GM21825 (cell line): Measurements from ENCODE around the gene HMX2.
"Not testable (repeated sequence)": the region's sequence is repeated elsewhere in the genome, so short reads cannot be mapped to it uniquely, and the experiment has no call there.

Experiments used
- ATAC-seq: cut with Tn5 transposase; IDR thresholded peaks from one replicate; pipeline ENCODE4 v1.9.1; 2021; ENCODE audit warnings: mild to moderate bottlenecking, moderate library complexity; ENCODE audit not compliant: unreplicated experiment

HMX2 gene

DNA sequence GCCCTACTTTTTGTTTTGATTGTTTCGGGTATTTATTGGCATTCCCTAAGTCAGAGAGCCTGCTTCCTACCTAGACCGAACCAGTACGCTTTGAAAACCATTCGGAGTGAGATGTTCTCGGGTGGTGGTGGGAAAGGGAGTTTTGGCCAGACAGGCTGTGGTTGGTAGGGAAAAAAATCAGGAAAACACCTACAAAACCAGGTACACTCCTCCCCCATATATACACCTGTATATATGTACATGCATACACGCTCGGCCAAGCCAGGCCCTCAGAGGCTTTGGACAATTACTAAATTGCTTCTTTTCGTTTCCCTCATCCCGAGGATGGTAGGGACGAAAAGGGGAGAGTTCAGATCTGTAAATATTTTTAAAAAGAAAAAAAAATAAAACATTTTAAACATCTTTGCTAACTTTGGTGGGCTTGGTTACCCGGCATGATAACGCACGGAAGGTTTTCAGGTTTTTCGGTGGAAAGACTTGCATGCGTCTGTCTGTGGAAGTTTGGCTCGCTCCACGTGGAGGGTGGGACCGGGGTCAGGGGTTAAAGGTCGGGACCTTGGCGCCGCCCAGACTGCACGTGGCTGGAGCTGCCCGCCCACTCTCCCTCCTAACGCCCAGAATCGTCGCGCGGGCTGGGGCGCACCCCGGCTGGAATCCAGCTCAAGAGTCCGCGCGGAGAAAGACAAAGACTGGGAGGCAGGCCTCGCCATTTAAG lies 2.5 kb downstream of the HMX2 start:
- ATAC-seq = no peak

DNA sequence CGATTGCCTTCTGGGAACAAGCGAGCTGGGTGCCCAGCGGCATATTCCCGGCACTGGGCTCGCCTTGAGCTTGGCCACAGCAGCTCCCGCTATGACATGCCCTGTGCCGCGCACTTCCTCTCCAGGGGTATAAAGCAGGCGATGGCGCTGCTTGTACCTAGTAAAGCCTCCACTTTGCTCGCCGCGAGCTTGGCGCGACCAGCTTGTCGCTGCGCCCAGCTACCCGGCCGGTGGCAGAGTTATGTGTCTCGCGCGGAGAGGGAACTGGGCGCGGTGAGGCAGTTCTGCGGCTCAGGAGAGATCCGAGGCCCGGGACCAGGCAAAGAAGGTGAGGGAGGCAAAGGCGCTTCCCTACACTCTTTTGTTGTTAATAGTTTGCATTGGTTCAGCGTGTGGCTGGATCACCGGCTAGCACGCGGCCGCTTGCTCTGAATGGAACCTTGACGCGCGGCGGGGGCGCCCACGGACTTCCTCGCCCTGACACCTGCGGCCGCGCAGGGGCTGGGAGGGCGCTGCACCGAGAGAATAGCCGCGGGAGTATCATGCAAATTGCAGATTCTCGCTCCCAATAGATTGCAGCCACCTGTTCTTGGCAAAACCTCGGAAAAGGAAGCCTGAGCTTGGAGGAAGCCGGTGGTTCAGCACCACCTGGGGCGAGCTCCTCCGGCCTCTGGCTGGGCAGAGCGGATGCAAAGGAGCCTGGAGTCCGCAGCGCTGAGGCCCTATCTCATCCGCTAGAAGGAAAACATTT lies 3.2 kb downstream of the HMX2 start:
- ATAC-seq = no peak

DNA sequence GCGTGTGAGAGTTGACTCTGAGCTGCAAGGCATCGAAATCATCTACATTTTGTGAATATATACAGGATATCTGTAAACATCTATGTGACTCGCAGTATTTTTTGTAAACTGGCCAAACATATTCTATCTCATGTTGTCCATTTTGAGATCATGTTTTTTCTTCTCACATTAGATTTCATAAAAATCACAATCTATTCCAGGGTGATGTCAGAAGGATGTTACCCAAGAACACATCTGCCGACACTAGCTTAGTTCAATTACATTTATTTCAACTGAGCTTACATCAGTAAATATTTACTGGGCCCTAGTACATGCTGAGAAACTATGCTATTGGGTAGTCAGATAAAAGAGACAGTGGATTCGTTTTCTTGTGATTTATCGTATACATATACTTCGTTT lies 3.8 kb downstream of the HMX2 start:
- ATAC-seq = no peak

DNA sequence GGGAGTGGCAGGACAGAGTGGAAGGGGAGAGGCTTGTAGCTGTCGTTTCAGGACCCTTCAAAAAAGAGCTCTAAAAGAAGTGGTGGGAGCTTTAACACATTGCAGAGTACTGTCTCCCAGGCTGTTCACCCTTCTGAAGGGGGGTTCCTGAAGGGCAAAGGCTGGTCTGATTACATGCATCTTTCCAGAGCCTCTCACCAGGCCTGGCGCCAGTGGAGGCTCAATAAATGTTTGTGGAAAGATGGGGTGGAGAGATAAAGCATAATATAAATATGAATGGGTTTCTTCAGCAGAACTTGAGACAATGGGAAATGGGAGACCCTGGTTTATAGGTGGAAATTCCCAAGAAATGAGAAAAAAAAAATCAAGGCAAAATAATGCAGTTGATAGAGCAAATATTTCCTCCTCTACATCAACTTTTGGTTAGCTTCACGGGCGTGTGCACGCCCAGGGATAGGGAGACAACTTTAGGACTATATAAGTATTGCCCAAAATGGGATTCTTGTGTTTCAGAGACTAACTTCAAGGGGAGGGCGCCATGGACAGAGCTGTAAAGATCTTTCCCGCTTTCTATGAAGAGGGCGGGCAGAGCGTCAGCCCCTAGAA lies 5.7 kb downstream of the HMX2 start:
- ATAC-seq = no peak

DNA sequence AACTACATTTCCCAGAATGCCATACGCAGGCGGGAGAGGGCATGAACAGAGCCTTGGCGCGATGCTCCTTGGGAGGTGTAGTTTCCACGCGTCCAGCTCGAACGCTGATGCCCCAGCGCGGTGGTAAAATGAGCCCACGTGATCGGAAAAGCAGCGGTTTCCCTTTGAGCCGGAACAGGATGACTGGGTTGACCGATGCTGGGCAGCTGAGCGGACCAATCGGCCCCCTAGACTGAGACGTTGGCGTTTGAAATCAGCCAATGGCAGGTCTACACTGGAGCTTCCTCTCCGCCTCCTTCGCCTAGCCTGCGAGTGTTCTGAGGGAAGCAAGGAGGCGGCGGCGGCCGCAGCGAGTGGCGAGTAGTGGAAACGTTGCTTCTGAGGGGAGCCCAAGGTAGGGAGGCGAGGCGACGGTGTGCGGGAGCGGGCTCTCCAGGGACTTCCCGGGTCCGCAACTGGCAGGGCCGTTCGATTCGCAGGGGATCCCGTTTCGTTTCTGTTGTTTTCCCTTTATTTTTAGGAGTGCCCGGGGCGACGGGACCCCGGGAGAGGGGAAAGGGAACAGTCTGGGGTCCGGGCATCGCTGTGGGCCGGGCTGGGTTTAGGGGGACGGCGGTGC lies 6.3 kb downstream of the HMX2 start, which contains the start of gene BUB3:
BUB3 (plus strand) TSS at position 311 of the 619 bp plus-strand sequence. CDS start 516 bp downstream, outside the sequence.
- peak; percentile 91 for ATAC-seq

DNA sequence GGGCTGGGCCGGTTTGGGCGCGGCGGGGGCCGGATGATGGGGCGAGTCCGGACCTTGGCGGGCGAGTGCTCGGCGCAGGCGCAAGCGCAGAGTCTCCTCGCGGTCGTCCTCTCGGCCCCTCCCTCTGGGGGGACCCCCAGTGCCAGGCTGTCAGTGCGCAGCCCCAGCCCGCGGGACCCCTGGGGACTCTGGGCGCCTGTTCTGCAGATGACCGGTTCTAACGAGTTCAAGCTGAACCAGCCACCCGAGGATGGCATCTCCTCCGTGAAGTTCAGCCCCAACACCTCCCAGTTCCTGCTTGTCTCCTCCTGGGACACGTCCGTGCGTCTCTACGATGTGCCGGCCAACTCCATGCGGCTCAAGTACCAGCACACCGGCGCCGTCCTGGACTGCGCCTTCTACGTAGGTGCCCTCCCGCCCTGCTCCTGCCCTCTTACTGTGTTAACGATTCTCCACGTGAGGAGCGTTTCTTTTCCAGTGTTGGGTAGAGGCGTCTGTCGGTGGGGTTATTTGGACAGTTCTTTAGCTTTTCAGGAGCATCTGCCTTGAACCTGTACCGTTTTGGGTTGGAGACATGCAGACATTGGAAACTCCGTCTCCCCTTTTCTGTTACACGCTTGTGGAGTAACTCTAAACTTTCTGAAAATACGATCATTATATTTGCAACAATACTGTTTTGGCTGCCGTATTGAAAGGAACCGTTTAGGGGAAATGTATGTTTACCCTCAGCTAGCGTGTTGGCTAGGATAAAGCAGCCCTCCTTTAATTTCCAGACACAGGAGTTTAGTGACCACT lies 7.0 kb downstream of the HMX2 start:
- peak; percentile 47 for ATAC-seq

DNA sequence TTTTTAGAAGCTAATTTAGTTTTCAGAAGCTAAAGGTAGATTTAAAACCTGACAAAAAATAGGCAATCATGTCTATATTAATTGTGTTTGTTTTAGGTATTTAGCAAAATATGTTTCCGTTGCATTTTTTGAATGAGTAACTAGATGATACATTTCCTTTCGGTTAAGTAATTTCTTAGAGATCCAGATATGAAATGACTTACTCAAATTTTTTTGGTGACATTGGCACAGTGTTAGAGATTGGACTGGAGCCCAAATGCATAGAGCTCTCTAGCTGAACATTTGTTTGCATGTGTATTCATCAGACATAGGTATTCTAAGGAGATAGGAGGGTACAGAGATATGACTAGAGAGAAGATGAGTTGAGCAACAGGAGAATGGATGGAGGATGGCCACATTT lies 8.1 kb downstream of the HMX2 start:
- no peak for ATAC-seq

DNA sequence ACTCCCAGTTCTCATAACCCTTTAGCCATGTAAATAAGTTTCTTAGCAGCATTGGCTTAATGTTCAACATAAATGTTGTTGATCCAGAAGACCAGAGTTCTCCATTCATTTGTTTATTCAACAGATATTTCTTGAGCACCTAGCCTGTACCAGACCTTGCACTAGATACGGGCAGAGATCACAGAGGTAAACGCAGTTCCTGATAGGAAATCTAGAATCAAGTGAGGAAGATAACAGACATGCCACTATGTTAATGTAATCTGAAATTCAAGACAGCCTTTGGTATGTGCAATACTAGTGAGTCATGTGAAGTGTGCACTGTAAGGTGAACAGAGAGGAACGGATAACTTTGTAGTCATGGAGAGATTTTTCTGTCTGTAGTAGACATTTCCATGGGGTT lies 9.3 kb downstream of the HMX2 start:
- ATAC-seq = no peak

DNA sequence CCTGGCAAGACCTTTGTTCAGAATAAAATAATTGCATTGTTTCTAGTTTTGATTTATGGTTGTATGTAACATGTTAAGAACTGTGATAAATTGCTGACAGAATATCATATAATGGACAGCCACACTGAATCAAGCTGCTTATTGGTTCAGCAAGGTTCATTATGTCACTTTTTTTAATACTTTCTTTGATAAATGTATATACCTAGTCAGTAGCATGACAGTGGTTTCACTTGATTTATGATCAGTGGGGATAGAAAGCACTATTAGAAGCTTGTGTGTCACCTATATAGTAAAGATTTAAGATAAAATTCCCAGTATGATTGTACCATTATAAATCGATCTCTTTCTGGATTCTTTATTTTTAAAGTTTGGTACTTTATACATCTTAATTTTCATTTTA lies 10.7 kb downstream of the HMX2 start:
- no peak for ATAC-seq

DNA sequence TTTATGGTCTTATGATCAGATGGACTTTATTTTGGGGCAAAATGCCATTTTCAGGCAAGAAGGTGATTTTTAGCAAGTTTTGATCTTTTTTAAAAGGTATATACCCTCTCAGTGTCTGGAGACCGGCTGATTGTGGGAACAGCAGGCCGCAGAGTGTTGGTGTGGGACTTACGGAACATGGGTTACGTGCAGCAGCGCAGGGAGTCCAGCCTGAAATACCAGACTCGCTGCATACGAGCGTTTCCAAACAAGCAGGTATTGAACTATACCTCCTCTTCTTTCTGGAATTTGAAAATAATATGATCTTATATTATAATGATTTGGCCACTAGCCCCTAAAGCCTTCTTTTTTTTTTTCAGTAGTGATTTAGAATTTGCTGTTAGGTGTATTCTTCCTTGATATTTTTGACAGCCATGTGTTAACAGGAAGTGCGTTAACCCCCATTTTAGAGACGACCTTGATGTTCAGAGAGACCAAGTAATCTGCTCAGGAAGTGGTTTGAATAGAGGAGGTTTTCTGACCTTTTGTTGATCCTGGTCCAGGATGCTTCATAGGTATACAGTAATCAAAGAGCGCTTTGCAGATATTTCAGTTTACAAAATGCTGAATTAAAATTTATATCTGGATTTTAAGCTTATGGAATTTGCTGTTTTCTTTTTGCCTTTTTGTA lies 12.5 kb downstream of the HMX2 start:
- ATAC-seq = no peak

DNA sequence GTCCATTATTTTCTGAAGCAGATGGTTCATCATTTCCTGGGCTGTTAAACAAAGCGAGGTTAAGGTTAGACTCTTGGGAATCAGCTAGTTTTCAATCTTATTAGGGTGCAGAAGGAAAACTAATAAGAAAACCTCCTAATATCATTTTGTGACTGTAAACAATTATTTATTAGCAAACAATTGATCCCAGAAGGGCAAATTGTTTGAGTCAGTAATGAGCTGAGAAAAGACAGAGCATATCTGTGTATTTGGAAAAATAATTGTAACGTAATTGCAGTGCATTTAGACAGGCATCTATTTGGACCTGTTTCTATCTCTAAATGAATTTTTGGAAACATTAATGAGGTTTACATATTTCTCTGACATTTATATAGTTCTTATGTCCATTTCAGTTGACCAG lies 16.4 kb downstream of the HMX2 start:
- no peak for ATAC-seq

DNA sequence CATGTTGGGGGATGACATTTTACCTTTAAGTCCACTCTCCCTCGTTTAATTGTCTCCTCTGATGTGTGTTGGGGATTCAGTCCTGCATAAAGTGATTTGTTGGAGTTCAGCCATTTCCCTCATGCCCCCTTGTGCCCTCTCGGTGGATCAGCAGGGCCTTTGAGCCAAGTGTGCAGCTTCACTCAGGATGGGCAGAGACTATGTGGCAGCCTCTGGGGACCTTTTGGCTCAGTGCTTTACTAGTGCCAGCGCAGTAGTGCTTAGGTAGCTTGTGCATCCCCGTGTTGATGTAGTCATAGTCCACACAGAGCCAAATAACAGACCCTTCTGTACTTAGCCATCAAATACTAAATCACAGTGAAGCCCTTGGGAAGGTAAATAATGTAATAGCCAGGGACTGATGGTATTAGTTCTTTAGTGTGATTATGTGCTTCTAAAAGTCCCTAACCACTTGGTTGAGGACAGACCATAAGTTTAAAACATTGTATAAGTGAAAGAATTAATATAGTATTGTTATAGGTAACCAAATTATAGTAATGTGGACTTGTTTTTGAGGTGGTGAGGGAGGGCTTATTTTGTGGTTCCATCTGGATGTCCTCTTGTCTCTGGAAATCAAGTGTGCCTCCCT lies 17.6 kb downstream of the HMX2 start:
- no peak for ATAC-seq

DNA sequence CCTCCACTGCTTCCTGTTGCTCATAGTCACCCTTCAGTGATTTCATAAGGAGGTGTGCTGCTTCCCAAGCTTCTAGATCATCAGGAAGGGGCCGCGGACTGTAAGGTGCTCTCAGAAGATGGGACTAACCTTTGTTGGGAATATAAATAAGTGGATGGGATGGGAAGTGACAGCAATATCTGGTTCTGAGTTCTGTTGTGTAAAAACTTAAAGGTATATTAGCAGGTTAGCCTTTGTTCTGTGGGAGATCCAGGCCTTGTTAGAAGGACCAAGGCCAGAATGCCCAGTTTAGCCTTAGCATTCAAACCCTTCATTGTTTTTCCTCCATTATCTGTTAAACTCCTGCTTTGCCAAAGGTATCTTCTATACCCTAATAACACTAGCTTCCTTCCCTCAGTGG lies 18.7 kb downstream of the HMX2 start:
- ATAC-seq = no peak

DNA sequence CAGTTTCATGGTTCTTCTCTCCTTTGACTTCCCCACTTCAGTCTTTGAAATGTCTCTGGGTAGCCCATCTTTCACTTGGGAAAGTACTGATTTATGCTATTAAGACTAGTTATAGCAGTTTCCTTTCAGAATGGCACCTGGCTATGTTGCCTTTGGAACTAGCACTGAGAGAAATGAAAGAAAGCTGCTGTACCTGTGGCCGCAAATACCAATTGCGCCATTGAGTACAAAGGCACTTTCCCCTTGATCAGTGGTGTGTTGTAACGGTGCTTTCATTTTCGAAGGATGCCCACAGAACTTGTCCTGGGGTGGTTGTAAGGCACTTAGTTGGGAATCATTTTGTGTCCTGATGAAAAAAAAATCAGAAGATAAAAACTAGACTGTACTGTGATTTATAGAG lies 23.0 kb downstream of the HMX2 start:
- ATAC-seq = no peak

DNA sequence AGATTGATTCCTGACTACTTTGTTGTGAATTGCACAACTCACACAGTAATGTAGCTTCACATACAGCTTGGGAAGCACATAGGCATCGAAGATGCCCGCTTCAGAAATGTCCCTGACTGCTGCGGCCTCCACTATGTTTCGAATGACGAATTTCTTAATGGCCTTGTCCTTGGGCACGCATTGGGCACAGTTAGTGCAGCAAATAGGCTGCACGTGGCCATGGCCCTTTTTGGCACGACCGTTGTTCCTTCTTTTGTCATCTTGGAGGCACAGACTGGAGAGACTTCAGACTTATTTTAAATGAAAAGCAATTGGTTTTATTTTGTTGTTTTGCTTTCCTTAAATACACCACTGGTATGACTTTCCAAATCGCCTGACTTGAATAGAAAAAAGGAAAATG lies 23.7 kb downstream of the HMX2 start:
- ATAC-seq = not testable (repeated sequence)

DNA sequence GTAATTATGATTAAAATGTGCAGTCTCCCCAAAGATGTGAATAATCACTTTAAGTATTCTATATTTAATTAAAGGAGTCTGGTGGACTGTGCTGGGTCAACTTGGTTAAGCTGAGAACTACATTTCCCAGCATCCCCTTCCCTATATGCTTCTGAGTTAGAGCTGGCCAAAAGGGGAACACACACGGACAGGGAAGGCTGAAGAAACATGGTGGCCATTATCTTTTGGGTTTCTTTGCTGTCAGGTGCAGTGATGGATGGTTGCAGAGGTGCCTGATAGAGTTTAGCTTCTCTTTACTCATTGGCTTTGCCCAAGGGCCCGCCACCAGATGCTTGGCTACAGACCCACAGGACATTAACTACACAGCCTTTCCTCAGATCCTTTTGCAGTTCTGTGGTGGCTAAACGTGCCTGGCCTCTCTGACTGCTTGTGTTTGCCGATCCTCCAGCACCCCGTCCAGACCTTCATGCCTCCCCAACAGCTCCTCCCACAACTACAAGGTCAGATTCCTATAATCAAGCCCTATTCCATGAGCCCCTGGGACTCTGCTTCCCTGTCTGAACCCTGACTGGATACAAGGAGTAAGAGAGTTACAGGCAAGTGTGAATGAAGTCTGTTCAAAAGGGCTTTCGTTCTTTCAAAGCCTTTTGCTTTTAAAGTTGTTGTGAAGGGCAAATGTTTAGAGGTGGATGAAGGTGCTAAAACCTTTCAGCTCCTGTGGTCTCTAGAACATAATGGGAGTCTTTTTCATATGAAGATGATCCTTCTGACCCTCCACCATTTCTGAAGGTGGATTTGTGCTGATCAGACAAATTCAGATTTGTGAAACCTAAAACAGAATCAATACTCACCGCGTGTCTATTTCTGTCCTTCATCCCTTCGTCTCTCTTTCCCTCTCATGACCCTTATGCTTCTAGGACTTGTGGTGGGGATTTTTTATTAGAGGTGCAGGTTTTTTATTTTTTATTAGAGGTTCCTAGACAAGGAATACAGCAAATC lies 27.8 kb downstream of the HMX2 start:
- ATAC-seq = no peak

DNA sequence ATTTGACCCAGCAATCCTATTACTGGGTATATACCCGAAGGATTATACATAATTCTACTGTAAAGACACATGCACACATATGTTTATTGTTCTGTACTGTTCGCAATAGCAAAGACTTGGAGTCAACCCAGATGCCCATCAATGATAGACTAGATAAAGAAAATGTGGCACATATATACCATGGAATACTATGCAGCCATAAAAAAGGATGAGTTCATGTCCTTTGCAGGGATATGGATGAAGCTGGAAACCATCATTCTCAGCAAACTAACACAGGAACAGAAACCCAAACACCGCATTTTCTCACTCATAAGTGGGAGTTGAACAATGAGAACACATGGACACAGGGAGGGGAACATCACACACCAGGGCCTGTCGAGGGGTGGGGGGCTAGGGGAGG lies 30.5 kb downstream of the HMX2 start:
- not testable (repeated sequence) for ATAC-seq
